OCI-LY3 (cell line): Measurements from ENCODE around the gene LRP1-AS.

Experiments used
- EZH2phosphoT487 ChIP-seq: fragments of 200-600 bp; shearing (Covaris generic); IDR thresholded peaks from 2 replicates; pipeline ENCODE4 v1.6.1; 2018; ENCODE audit warnings: antibody characterized with exemption, mixed run types, low read depth
- TF ChIP-seq, protein P1 (sequence below): fragments of 200-600, 300-600 bp; sonication (generic); IDR thresholded peaks from 2 replicates; pipeline ENCODE4 v1.5.1; 2014; ENCODE audit warnings: antibody characterized with exemption, low read length, low read depth

DNA sequence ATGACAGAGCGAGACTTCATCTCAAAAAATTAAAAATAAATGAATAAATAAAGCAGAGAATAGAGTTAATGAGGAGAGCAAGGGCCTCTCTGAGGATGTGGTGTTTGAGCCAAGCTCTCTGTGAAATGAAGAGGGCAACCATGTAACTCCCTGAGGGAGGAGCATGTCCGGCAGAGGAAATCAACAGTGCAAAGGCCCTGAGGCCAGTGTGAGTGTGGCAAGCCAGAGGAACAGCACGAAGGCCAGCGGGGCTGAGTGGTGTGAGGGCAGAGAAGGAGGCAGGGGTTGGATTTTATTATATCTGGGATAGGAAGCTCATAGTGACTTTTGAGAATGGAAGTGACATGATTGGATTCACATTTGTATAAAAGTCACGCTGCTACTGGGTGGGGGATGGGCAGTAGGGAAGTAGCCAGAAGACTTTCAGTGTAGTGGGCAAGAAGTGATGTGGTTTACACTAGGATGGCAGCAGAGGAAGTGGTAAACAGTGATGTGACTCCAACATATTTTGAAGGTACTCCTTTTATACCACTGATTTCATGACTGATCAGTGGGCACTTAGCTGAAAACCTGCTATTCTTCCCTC lies 10.3 kb upstream of the LRP1-AS start:
- TF ChIP-seq, protein P1, sequence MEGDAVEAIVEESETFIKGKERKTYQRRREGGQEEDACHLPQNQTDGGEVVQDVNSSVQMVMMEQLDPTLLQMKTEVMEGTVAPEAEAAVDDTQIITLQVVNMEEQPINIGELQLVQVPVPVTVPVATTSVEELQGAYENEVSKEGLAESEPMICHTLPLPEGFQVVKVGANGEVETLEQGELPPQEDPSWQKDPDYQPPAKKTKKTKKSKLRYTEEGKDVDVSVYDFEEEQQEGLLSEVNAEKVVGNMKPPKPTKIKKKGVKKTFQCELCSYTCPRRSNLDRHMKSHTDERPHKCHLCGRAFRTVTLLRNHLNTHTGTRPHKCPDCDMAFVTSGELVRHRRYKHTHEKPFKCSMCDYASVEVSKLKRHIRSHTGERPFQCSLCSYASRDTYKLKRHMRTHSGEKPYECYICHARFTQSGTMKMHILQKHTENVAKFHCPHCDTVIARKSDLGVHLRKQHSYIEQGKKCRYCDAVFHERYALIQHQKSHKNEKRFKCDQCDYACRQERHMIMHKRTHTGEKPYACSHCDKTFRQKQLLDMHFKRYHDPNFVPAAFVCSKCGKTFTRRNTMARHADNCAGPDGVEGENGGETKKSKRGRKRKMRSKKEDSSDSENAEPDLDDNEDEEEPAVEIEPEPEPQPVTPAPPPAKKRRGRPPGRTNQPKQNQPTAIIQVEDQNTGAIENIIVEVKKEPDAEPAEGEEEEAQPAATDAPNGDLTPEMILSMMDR = no peak
- TF ChIP-seq EZH2phosphoT487 = no peak
